NCI-H1417 (cell line): ENCODE measurements around the gene STARD7.
A peak's percentile ranks its signal among the peaks of the same experiment; 100 is the strongest.
"Not testable (repeated sequence)": the region's sequence is repeated elsewhere in the genome, so short reads cannot be mapped to it uniquely, and the experiment has no call there.

Experiments
- DNase-seq, 3 experiments: peaks; one replicate each; lab custom pipeline; 2025; lab: John Stamatoyannopoulos, UW

The STARD7 gene

DNA sequence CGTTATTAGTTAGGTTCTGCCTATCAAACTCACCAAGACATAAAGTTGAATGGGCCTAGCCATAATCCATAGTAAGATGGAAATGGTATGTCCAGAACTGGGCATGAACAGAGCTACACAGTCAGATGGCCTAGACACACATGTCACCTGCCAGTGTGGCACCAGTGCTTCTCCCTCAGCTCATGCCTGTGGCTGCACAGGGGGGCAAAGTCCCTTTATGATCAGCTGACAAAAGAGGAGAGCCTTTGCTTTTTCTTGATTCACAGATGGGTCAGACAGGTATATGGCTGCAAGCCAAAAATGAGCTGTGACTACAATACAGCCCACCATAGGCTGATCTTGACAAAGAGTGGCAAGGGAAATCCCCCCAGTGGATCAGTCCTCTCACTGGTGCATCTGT is 28.3 kb upstream of the STARD7 start:
- no peak for DNase-seq

DNA sequence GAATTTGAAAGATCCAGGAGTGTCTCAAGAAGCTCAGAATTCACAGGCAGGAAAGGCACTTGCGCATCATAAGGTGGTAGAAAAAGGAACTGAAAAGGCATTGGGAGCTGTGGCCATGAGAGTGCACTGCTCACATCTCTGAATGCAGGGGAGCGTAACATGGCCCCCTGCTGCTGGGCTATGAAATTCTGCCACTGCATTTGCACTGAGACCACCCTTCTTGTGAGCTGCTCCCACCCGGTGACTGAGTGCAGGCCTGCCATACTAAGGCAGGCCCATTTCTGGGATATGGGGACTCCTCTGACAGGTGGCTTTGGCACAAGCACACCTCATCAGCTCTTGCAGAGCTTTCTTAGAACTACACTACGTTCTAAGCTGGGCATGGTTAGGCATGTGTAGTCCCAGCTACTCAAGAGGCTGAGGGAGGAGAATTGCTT is 25.3 kb upstream of the STARD7 start:
- no peak for DNase-seq

DNA sequence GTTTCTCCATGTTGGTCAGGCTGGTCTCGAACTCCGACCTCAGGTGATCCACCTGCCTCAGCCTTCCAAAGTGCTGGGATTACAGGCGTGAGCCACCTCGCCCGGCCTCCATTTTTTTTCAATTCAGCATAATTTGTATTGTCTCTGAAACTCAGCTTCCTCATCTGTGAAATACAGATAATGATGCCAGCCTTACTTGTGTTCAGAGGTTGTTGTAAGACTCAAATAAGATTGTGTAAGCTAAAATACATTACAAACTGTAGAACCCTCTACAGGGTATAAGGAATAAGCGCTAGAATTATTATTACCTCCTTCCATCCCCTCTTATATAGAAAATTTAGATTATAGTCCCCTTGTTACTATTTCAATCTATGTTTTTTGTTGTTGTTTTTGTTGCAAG is 24.8 kb upstream of the STARD7 start:
- no peak for DNase-seq

GRCh38 chr2:96231316-96231715 is 22.7 kb upstream of the STARD7 start:
- DNase-seq = no peak

- DNase-seq = no peak
Observed at GRCh38 chr2:96225016-96225533, 16.4 kb upstream of the STARD7 start.

GRCh38 chr2:96221106-96221505 is 12.5 kb upstream of the STARD7 start:
- not testable (repeated sequence) for DNase-seq

DNA sequence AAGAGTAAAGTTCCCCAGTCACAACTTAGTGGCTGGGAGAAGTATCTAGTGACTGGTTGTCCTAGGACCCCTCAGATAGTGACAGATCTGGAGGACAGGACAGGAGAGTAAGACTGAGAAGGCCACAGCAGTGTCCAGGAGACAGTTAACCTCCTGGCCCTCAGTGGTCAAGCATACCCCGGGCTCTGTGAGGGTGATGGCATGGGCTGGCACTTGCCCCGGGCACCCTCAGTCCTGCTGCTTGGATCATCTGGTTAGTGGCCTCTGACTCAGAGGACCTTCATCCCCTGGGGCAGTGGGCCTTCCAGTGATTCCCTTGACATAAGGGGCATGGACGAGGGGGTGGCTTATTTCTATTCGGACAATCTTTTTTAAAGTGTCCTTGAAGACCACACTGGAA is 11.3 kb upstream of the STARD7 start:
- DNase-seq = not testable (repeated sequence)

DNA sequence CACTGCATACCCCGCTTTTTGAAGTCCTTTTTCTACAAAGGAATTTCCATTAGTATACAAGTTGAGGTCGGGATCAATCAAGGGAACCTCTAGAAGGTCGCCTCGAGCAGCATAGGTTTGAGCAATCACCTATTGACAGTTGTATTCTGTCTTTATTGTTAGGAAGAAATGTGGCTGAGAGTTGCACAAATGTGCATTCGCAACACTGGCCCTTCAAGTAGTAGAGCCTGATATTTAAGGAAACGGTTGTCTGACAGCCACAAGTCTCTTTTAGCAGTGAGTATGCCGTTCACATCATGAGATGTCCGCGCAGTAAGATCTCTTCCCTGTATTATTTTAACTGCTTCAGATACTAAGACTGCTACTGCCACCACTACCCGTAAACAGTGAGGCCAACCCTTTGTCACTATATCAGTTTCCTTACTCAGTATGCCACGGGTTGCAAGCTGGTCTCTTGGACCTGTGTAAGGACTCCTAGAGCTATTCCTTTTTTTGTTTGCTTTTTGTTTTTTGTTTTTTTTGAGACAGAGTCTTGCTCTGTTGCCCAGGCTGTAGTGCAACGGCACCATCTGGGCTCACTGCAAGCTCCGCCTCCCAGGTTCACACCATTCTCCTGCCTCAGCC is 10.0 kb upstream of the STARD7 start:
- no peak for DNase-seq

DNA sequence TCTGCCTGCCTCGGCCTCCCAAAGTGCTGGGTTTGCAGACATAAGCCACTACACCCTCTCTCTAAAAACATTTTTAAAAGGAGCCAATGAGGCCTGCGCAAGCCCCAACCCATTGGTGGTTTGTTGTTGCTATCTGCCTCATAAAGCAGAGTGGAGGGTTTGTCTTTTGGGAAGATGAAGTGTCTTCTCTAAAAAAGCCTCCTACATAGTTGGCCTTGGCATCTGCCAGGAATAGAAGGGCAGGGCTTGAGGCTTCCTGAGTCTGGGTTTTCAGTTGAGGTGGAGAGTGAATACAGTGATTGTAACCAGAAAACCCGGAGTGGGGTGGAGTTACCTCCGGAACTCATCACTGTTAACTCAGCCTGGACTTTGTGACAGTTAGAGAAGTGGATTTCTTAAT is 5.9 kb upstream of the STARD7 start:
- no peak for DNase-seq

DNA sequence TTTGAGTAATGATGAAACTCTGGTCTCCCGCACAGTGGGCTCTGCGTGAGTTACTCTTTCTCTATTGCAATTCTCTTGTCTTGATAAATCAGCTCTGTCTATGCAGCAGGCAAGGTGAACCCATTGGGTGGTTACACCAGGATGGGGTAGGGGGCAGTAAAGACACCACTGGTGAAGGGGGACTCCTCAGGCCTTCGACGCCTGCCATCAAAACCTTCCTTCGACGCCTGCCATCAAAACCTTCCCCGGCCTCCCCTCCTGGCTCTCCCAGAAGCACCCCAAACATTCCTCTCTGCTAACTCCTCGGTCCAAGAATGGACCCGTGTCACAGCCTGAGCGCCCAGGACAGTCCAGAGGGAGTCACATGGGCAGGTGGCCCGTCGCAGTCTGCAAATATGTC is 4.8 kb upstream of the STARD7 start:
- DNase-seq = no peak

DNA sequence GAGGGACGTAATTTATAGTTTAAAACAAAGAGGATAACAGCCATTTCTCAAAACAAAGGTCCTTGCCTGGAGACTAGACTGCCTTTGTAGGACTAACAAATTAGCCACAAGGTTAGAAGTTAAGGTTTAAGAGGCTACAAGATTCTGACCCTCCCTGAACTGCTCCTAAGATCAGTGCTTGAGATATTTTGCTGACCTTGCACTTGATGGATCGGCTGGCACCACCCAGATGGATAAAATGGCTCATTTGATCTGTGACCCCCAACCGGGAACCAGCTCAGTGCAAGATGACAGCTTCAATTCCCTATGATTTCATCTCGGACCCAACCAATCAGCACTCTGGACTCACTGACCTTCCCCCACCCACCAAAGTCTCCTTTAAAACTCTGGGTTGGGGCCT is 3.7 kb upstream of the STARD7 start:
- no peak for DNase-seq

- no peak for DNase-seq
Observed at GRCh38 chr2:96209729-96210085, 1.1 kb upstream of the STARD7 start.

DNA sequence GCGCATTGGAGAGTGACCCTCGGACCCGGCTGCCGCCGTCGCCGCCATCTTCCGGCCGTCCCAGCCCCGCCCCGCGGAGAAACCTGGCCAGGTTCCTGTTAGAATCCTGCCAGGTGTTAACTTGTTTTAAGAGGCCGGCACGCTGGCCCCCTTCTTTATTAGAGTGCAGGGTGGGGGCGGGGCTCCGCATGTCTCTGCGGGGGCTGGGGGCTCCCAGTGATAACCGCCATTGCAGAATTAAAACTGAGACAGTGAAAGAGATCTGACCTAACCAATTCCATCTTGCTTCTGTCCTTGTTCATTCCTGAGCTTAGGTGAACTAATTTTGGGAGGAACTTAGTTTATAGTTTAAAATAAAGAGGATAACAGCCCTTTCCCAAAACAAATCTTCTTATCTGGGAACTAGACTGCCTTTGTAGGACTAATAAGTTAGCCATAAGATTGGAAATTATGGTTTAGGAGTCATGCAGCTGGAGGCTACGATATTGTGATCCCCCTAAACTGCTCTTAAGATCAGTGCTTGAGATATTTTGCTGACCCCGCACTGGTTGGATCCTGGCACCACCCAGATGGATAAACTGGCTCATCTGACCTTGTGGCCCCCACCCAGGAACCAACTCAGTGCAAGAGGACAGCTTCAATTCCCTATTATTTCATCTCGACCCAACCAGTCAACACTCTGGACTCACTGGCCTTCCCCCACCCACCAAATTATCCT is 543 bp upstream of the STARD7 start:
- no peak for DNase-seq

GRCh38 chr2:96207774-96208142 is 869 bp downstream of the STARD7 start:
- DNase-seq = no peak

DNA sequence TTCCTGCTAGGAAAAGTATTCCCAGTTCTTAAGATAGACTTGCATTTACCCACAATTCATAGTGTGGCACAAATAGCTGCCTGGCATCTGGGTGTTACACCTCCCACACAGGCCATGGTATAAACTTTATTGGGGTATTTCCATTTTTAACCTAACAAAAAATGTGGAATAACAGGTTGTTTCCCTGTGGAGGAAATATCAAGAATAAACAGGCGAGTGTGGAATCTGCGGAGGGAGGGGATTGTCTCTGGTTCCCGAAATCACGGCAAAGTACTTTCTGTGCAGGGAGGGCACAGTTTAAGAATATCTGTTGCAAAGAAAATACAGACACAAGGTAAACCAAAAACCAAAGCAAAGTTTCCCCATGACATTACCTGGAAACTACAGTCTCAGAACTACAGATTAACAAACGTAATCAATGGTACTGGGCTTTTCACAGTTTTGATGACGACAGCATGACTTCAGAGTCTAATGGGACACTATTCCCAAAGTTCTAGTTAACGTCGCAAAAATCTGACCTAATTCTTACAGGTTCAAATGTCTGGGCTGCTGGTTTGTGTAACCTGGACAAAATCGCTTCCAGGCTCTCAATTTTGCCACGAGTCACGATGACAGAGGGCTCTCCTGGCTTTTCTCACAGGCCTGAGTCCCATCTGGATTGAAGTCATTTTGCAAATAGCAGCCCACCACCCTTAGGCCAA is 1.4 kb downstream of the STARD7 start:
- peak in 1 of 3 experiments; percentile 34 for DNase-seq

GRCh38 chr2:96205888-96206287 is 2.7 kb downstream of the STARD7 start:
- no peak for DNase-seq

- DNase-seq = peak in 2 of 3 experiments; percentile 16 to 34
Observed at GRCh38 chr2:96204836-96205624, 3.6 kb downstream of the STARD7 start.

- no peak for DNase-seq
Observed at GRCh38 chr2:96203130-96204028, 5.2 kb downstream of the STARD7 start.

GRCh38 chr2:96202152-96202854 is 6.3 kb downstream of the STARD7 start:
- DNase-seq = no peak

GRCh38 chr2:96201338-96201737 is 7.3 kb downstream of the STARD7 start:
- no peak for DNase-seq

- DNase-seq = no peak
Observed at GRCh38 chr2:96198921-96199320, 9.7 kb downstream of the STARD7 start.
